Measurements from ENCODE around the gene TMEM168. TPM values are rescaled to one million over a fixed set of nuclear protein-coding genes. Genes with fewer than 3 reads are reported as not detected.
"Not testable (repeated sequence)": the region's sequence is repeated elsewhere in the genome, so short reads cannot be mapped to it uniquely, and the experiment has no call there.

TMEM168 gene
- total RNA-seq (26.9 TPM), polyA plus RNA-seq (ENCODE audit: insufficient read depth, low read depth, low replicate concordance) (8.8 TPM)
- long read RNA-seq, donor 1, full-length matches to known transcripts, result 8 of 8 reads
- long read RNA-seq, donor 1, partial matches to known transcripts, result 0 of 8 reads
- long read RNA-seq, donor 1, other reads (novel, unspliced or antisense), result 0 of 8 reads
- long read RNA-seq, donor 2, full-length matches to known transcripts, result 8 of 8 reads
- long read RNA-seq, donor 2, partial matches to known transcripts, result 0 of 8 reads
- long read RNA-seq, donor 2, other reads (novel, unspliced or antisense), result 0 of 8 reads
- long read RNA-seq, donor 3, full-length matches to known transcripts, result 8 of 8 reads
- long read RNA-seq, donor 3, partial matches to known transcripts, result 0 of 8 reads
- long read RNA-seq, donor 3, other reads (novel, unspliced or antisense), result 0 of 8 reads
- long read RNA-seq, donor 4, full-length matches to known transcripts, result 9 of 9 reads
- long read RNA-seq, donor 4, partial matches to known transcripts, result 0 of 9 reads
- long read RNA-seq, donor 4, other reads (novel, unspliced or antisense), result 0 of 9 reads
- long read RNA-seq, donor 5, full-length matches to known transcripts, result 1 of 1 reads
- long read RNA-seq, donor 5, partial matches to known transcripts, result 0 of 1 reads
- long read RNA-seq, donor 5, other reads (novel, unspliced or antisense), result 0 of 1 reads
- long read RNA-seq, donor 6, full-length matches to known transcripts, result 9 of 9 reads
- long read RNA-seq, donor 6, partial matches to known transcripts, result 0 of 9 reads
- long read RNA-seq, donor 6, other reads (novel, unspliced or antisense), result 0 of 9 reads
- long read RNA-seq, donor 7, full-length matches to known transcripts, result 19 of 30 reads
- long read RNA-seq, donor 7, partial matches to known transcripts, result 2 of 30 reads
- long read RNA-seq, donor 7, other reads (novel, unspliced or antisense), result 9 of 30 reads
- long read RNA-seq, donor 8, full-length matches to known transcripts, result 9 of 9 reads
- long read RNA-seq, donor 8, partial matches to known transcripts, result 0 of 9 reads
- long read RNA-seq, donor 8, other reads (novel, unspliced or antisense), result 0 of 9 reads
- long read RNA-seq, donor 9, full-length matches to known transcripts, result 3 of 3 reads
- long read RNA-seq, donor 9, partial matches to known transcripts, result 0 of 3 reads
- long read RNA-seq, donor 9, other reads (novel, unspliced or antisense), result 0 of 3 reads
- long read RNA-seq, donor 10, full-length matches to known transcripts, result 3 of 8 reads
- long read RNA-seq, donor 10, partial matches to known transcripts, result 5 of 8 reads
- long read RNA-seq, donor 10, other reads (novel, unspliced or antisense), result 0 of 8 reads

- Histone ChIP-seq H3K9ac (ENCODE audit: low read length in 3 of 3) (peak within 1 kb of the TSS; percentile 70 to 91 (median 87)), H3K36me3 (ENCODE audit: control insufficient read depth in 2 of 3, insufficient read depth in 3 of 3, low read length in 3 of 3) (no peaks in the 10 kb centered on the region), H3K27me3 (ENCODE audit: control insufficient read depth, insufficient read depth, low read length) (no peaks in the 10 kb centered on the region), H3K9me3 (ENCODE audit: control insufficient read depth in 2 of 3, insufficient read depth in 1 of 3, low read length in 3 of 3) (no peaks in the 10 kb centered on the region), H3K27ac (ENCODE audit: low read depth in 2 of 2, low read length in 2 of 2) (peak within 1 kb of the TSS; percentile 69 to 91), H3K4me3 (ENCODE audit: low read length in 3 of 3) (peak within 1 kb of the TSS; percentile 80 to 92 (median 83)), H3K4me1 (ENCODE audit: control insufficient read depth in 2 of 3, insufficient read depth in 2 of 3, low read depth in 1 of 3, low read length in 3 of 3) (peaks cover 5 to 6% (median 6%) of the 10 kb centered on the region in 3 donors)
- FAIRE-seq (no peak), DNase-seq (peak; percentile 84 to 92 (median 88))
- intact Hi-C loops (cut with DNase I), result no loop called here
- TF ChIP-seq CTCF (IDR thresholded peaks at IDR 0.05; ENCODE audit: borderline replicate concordance, extremely low read depth, insufficient read depth), result no peak
These were observed at the start of gene TMEM168 for GRCh38 chr7:112789817-112790585. Gene TMEM168, minus strand, starts transcription at chr7:112790393. Its CDS starts 5,568 bp downstream, at chr7:112784825.

DNA sequence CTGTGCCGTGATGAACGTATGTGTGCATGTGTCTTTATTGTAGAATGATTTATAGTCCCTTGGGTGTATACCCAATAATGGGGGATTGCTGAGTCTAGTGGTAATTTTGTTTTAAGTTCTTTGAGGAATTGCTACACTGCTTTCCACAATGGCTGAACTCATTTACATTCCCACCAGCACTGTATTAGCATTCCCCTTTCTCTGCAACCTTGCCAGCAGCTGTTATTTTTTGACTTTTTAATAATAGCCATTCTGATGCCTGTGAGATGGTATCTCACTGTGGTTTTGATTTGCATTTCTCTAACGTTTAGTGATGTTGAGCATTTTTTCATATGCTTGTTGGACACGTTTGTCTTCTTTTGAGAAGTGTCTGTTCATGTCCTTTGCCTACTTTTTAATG, 45.7 kb upstream of the TMEM168 start:
- FAIRE-seq; H3K4me1 ChIP-seq (ENCODE audit: control insufficient read depth in 2 of 3, insufficient read depth in 2 of 3, low read depth in 1 of 3, low read length in 3 of 3); H3K9ac ChIP-seq (ENCODE audit: low read length in 3 of 3); intact Hi-C loops (cut with DNase I); H3K27me3 ChIP-seq (ENCODE audit: control insufficient read depth, insufficient read depth, low read length); H3K27ac ChIP-seq (ENCODE audit: low read depth in 2 of 2, low read length in 2 of 2); H3K4me3 ChIP-seq (ENCODE audit: low read length in 3 of 3); H3K36me3 ChIP-seq (ENCODE audit: control insufficient read depth in 2 of 3, insufficient read depth in 3 of 3, low read length in 3 of 3); DNase-seq; H3K9me3 ChIP-seq (ENCODE audit: control insufficient read depth in 2 of 3, insufficient read depth in 1 of 3, low read length in 3 of 3): not testable (repeated sequence)

DNA sequence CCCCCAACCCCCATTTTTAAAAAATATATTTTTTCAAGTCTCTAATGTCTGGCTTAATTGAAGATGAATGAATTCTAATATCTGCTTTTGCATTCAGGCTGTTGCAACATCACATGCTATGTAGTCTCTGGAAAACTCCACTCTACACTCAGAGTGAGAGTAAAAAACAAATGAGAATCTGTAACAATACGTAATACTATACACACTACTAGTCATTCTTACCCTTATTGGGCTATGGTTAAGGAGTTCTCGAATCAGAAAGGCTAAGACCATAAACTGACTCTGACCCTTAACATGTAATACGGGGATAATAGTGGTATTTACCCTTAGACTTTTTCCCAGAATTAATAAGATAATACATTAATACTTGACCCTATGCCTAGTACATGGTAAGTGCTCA, 42.9 kb upstream of the TMEM168 start:
- Histone ChIP-seq H3K27ac (ENCODE audit: low read depth in 2 of 2, low read length in 2 of 2) (no peak overlapping the region), H3K9me3 (ENCODE audit: control insufficient read depth in 2 of 3, insufficient read depth in 1 of 3, low read length in 3 of 3) (peaks cover 0 to 4% (median 0%) of the 10 kb centered on the region in 3 donors), H3K4me3 (ENCODE audit: low read length in 3 of 3) (no peak overlapping the region), H3K27me3 (ENCODE audit: control insufficient read depth, insufficient read depth, low read length) (no peaks in the 10 kb centered on the region), H3K4me1 (ENCODE audit: control insufficient read depth in 2 of 3, insufficient read depth in 2 of 3, low read depth in 1 of 3, low read length in 3 of 3) (no peaks in the 10 kb centered on the region), H3K36me3 (ENCODE audit: control insufficient read depth in 2 of 3, insufficient read depth in 3 of 3, low read length in 3 of 3) (peaks cover 5 to 12% (median 8%) of the 10 kb centered on the region in 3 donors), H3K9ac (ENCODE audit: low read length in 3 of 3) (no peak overlapping the region)
- intact Hi-C loops (cut with DNase I), result no loop called here
- FAIRE-seq (no peak), DNase-seq (no peak)
- TF ChIP-seq CTCF (IDR thresholded peaks at IDR 0.05; ENCODE audit: borderline replicate concordance, extremely low read depth, insufficient read depth), result no peak

Data from kidney (tissue), 22 donors.